Epithelial cell of proximal tubule (primary cell): ENCODE results near the gene SDHAF3. TPM values are rescaled to one million over a fixed set of nuclear protein-coding genes. Genes with fewer than 3 reads are reported as not detected.
"Not testable (repeated sequence)": the region's sequence is repeated elsewhere in the genome, so short reads cannot be mapped to it uniquely, and the experiment has no call there.

Experiments used
- DNase-seq: peaks from one replicate; pipeline ENCODE4 v3.0.0-alpha.2; 2011; ENCODE audit warnings: low read depth
- H3K4me3 ChIP-seq: 2 replicates; pipeline ENCODE4 v1.5.1; 2011; ENCODE audit warnings: low read depth, mild to moderate bottlenecking, low read length
- CTCF ChIP-seq: conservative IDR thresholded peaks from 2 replicates; pipeline ENCODE4 v1.5.1; 2012; ENCODE audit warnings: low read depth, mild to moderate bottlenecking, low read length
- total RNA-seq: library from RNA; depleted of rRNA; stranded (reverse); fragments of >200 nt; gene quantifications from 2 replicates; pipeline ENCODE4 v1.2.3, GENCODE V29; 2015

The SDHAF3 gene
- total RNA-seq, 1 donor from 2014 or later = 17.8 TPM

- no peak for TF ChIP-seq CTCF
- DNase-seq = no peak
Observed at GRCh38 chr7:97107192-97107800, 10.2 kb upstream of the SDHAF3 start.

GRCh38 chr7:97116308-97116707, 1.2 kb upstream of the SDHAF3 start:
- no peak overlapping the region for H3K4me3 ChIP-seq
- no peak for TF ChIP-seq CTCF
- DNase-seq = no peak

More at GRCh38 chr7:97107192-97107800, 10.2 kb upstream of the SDHAF3 start:
- no peak overlapping the region for H3K4me3 ChIP-seq

- DNase-seq = peak; percentile 1
- TF ChIP-seq CTCF = no peak
- peak overlapping the region; percentile 82 for H3K4me3 ChIP-seq
Observed at GRCh38 chr7:97117035-97117371, 495 bp upstream of the SDHAF3 start.

GRCh38 chr7:97118306-97118917, 914 bp downstream of the SDHAF3 start:
- peak; percentile 2 for DNase-seq
- no peak for TF ChIP-seq CTCF
- H3K4me3 ChIP-seq = peak overlapping the region; percentile 82

- no peak for TF ChIP-seq CTCF
- no peak for DNase-seq
- no peak overlapping the region for H3K4me3 ChIP-seq
Observed at GRCh38 chr7:97119747-97120146, 2.2 kb downstream of the SDHAF3 start.

GRCh38 chr7:97120713-97121457, 3.4 kb downstream of the SDHAF3 start:
- no peak overlapping the region for H3K4me3 ChIP-seq
- no peak for TF ChIP-seq CTCF
- no peak for DNase-seq

GRCh38 chr7:97123115-97123514, 5.6 kb downstream of the SDHAF3 start:
- not testable (repeated sequence) for DNase-seq, H3K4me3 ChIP-seq
